Measurements from ENCODE around the gene PCCA.
"Not testable (repeated sequence)": the region's sequence is repeated elsewhere in the genome, so short reads cannot be mapped to it uniquely, and the experiment has no call there.

Gene PCCA

DNA sequence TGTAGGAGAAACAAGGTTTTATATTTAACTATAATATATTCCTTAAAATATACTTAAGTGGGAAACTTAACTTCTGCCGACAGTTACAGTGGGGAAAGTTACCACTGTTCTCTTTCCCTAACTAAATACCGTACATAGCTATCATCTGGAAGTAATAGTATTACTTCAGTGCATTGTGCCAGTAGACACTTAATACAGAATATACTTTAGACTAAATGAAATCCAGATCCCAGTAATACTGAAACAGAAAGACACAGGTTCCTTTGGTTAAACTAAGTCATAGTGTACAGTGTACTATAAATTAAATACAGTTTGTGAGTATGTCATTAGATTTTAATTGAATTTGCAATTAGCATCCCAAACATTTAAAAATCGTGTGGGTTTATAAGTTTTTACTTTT, 107.5 kb downstream of the PCCA start:
- DNase-seq (ENCODE audit: low spot score): no peak

DNA sequence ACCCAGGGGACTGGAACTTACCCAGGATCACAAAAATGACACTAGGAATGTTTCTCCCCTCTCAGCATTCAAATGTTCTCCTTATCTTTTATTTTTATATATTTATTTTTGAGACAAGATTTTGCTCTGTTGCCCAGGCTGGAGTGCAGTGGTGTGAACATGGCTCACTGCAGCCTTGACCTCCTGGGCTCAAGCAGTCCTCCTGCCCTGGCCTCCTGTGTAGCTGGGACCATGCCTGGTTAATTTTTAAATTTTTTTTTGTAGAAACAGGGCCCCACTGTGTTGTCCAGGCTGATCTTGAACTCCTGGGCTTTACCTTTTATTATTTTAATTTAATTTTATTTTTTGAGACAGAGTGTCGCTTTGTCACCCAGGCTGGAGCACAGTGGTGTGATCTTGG, 108.2 kb downstream of the PCCA start:
- DNase-seq (ENCODE audit: low spot score): no peak

DNA sequence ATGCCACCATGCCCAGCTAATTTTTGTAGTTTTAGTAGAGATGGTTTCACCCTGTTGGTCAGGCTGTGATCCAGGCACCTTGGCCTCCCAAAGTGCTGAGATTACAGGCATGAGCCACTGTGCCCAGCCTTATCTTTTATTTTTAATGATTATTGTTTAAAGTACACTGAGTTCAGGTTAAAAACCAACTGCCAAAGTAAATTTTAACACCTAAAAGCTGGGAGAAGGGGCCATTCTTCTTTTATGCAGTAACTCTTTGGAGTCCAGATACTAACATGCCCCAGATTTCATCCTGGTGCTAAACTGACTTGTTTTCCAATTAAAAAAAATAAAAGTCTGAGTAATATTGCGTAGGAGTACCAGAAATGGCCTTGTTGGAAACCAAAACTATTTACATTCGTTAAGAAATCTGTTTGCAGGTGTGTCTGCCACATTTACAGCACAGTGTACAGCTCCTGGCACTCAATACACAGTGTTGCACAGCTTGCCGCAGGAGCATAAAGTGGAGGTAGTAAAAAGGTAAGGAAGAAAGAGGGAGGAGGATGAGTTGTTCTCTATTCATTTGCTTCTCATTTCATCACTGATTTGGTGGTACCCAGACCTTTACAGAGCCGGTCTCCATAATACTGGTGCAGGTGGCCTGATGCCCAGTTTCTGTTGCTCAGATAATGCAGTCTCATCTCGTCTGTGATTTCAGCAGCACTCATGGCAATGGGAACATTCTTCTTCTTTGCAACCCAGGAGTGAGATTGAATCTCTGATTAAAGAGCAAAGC, 108.9 kb downstream of the PCCA start:
- no peak for DNase-seq (ENCODE audit: low spot score)

DNA sequence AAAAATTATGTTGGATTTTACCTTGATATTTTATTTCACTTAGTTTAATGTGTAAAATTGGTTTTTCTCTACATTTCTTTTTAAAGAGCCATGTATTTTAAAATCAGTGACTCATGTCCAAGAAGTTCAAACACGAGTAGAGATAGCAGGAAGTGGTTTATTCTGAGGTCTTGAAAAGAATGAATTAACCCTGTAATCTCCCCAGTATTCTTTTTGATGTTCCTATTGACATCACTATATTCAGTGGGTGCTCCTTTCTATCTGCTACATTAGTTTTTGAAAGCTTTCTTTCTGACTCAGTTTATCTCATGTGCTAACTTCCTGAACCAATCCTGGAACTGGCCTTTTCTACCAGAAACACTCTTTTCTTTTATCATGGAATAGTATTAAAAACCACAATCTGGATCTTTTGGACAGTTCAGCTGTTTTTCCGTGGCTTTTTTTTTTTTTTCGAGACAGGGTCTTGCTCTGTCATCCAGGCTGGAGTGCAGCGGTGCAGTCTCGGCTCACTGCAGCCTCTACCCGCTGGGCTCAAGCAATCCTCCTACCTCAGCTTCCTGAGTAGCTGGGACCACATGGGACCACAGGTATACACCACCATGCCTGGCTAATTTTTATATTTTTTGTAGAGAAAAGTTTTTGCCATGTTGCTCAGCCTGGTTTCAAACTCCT, 114.9 kb downstream of the PCCA start:
- DNase-seq (ENCODE audit: low spot score): no peak

DNA sequence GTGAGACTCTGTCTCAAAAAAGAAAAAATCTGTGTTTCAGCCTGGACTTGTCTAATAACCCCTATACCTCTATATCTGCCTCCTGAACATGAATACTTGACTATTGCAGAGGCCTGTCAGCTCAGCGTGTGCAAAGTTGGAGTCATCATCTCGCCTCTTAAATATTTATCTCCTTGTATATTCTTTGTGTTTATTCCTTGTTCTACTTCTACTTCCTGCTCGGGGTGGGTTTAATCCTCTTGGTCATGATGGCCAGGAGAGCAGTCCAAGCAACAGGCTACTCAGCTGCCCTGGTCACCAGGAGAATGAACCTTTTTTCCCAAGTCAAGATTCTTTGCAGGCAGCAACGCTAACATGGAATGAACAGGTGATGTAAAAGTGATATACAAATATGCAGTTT, 119.1 kb downstream of the PCCA start:
- DNase-seq (ENCODE audit: low spot score): no peak

DNA sequence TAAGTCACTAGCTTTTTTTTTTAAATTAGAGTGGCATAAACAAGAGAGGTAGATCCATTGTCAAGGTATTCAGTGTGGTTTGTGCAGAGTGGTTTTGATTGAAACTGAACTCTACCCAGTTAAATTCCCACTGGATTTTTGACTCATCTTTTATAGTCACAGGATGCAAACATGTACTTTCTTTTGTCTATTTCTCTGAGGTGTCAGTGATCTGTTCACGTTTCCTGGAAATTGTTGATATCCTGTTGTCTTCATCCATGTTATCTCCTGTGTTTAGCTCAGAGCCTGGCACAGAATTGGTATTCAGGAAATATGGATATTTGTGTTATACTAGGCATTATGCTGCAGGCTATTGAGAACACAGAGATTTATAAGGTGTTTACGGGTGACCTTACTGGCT, 119.7 kb downstream of the PCCA start:
- DNase-seq (ENCODE audit: low spot score): no peak

DNA sequence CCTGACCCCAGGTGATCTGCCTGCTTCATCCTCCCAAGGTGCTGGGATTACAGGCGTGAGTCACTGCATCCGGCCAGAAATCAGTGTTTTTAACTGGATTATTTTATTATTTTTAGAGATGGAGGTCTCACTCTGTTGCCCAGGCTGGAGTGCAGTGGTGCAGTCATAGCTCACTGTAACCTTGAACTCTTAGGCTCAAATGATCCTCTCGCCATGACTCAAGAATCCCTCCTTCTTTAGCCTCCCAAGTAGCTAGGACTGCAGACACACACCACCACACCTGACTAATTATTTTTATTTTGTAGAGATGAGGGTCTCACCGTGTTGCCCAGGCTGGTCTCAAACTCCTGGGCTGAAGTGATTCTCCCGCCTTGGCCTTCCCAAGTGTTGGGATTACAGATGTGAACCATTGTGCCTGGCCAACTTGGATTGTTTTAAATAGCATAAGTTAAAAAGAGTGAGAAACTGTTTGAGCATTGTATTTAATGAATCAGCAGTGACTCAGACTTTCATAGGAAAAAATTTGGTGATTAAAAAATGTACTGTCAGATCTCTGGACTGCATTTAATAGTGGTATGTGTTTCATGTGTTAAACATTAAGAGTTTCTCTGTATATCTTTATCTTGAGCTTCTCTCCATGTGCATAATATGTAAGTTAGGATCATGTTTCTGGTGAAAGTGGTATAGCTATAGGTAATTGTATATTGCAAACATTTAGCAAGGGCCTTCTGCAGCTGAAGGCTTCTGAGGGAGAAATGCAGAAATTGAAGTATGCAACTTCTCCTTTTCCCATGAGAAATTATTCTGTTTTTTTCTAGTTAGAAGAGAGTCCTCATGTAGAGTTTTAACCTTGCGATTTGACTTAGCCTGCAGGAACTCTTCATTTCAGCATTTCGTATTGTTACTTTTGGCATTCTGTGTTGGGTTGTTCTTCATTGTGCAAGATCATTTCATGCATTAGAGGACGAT, 121.2 kb downstream of the PCCA start:
- DNase-seq (ENCODE audit: low spot score): peak; percentile 43

DNA sequence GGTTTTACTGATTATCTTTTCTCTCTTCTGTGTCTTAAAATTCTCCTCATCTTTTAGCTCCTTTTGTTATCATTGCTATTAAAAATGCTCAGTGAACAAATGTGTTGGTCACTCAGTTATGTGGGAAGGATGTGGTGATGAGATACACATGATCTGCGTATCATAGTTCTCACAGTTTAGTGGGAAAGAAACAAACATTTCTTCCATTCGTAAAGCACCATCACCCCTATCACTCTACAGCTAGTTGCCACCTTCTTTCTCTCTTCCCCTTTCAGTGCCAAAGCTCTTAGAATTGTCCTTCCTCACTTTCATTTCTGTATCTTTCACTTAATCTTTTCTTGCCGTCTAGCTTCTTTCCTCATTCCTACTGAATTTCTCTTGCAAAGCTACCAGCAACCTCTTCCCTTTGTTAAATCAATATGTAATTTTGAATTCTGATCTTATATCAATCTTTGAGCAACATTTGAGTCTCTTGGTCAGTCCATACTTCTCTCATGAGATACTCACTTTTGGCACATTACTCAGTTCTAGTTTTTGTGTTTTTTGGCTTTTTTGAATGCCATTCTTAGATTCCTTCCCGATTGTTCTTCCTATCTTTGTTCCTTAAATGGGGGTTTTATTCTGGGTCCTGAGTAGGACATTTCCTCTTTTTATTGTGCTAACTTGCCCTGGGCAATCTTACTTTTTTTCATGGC, 122.3 kb downstream of the PCCA start:
- no peak for DNase-seq (ENCODE audit: low spot score)

DNA sequence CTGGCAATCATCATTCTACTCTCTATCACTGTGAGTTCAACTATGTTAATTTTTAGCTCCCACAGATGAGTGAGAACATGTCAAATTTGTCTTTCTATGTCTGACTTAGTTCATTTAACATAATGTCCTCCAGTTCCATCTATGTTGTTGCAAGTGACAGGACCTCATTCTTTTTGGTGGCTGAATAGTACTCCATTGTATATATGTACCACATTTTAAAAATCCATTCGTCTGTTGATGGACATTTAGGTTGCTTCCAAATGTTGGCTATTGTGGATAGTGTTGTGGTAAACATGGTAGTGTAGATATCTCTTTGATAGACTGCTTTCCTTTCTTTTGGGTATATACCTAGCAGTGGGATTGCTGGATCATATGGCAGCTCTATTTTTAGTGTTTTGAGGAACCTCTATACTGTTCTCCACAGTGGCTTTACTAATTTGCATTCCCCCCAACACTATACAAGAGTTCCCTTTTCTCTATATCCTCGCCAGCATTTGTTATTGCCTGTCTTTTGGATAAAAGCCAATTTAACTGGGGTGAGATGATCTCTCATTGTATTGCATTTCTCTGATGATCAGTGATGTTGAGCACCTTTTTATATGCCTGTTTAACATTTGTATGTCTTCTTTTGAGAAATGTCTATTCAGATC, 124.1 kb downstream of the PCCA start:
- DNase-seq (ENCODE audit: low spot score): no peak

DNA sequence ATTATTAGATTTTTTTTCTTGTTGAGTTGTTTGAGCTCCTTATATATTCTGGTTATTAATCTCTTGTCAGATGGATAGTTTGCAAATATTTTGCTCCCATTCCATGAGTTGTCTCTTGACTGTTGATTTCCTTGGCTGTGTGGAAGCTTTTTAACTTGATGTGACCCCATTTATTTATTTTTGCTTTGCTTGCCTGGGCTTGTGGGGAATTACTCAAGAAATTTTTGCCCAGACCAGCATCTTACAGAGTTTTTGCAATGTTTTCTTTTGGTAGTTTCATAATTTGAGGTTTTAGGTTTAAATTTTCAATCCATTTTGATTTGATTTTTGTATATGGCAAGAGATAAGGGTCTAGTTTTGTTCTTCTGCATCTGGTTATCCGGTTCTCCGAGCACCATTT, 124.7 kb downstream of the PCCA start:
- no peak for DNase-seq (ENCODE audit: low spot score)

DNA sequence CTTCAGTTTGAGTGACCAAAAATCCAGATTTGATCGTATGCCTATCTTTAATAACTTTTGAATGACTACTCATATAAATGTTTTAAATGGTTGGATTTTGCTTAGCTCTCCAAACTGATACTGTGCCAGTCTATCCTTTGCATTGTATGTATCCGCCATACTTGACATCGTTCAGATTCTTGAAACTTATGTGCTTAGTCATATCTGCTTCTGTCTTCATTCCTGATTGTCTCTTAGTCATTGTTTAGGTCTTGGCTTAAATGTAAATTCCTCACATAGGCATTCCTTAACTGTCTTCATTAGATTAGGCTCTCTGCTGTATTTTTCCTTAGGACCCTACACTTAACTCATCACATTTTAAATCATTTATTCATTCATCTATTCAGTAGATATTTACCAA, 126.0 kb downstream of the PCCA start:
- DNase-seq (ENCODE audit: low spot score): no peak

DNA sequence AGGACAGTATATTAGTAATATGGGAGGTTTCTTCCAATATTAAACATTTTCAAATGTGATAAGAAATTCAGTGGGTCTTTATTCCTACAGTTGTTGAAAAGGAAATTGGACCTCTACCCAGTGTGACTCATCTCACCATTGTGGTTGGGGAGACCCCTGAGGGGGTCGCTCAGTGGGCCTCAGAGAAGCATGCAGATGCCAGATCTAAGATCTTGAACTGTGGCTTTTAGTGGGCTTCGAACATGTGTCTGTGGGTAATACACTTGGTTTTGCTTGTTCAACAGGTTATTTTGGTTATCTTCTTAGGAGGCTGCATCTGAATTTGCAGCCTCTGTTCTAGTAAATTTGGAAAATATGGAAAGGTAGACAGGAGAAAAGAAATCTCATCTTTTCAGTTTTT, 132.3 kb downstream of the PCCA start:
- no peak for DNase-seq (ENCODE audit: low spot score)

DNA sequence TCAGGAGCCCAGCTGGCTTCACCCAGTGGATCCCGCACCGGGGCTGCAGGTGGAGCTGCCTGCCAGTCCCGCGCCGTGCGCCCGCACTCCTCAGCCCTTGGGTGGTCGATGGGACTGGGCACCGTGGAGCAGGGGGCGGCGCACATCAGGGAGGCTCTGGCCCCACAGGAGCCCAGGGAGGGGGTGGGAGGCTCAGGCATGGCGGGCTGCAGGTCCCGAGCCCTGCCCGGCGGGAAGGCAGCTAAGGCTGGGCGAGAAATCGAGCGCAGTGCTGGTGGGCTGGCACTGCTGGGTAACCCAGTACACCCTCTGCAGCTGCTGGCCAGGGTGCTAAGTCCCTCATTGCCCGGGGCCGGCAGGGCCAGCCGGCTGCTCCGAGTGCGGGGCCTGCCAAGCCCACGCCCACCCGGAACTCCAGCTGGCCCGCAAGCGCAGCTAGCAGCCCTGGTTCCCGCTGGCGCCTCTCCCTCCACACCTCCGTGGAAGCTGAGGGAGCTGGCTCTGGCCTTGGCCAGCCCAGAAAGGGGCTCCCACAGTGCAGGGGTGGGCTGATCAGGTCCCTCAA, 135.2 kb downstream of the PCCA start:
- not testable (repeated sequence) for DNase-seq (ENCODE audit: low spot score)

DNA sequence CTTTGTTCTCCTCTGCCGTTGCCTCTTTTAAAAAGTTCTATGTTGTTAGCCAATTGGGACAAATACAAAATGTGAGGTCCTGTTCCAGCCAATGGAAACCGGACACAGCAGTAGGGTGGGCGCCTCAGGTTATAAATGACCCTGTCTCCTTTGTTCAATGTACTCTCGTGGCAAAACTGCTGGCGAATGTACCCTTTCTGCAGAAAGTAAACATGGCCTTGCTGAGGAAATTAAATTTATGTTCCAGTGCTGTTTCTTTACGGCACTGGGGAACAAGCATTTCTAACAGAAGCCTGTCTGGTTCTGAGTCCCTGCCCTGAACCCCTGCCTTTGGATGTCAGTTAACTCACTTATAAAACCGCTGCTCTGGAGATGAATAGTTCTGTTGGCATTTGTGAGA, 140.7 kb downstream of the PCCA start:
- no peak for DNase-seq (ENCODE audit: low spot score)

DNA sequence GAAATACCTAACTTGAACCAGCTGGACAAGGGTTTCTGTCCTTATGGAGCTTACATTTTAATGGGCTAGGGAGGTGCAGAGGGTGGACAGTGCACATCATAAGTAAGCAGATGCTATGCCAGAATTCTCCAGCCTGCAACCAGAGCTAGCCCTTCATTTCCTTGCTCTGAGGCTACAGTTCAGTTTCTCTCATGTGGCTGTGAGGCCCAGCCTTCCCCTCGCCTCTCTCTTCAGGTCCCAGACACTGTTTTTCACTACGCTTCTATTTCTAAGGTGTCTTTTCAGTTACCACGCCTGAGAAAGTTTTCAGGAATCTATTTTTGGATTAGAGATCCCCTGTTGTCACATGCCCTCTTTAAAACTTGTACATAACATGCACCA, 141.9 kb downstream of the PCCA start:
- DNase-seq (ENCODE audit: low spot score): no peak

DNA sequence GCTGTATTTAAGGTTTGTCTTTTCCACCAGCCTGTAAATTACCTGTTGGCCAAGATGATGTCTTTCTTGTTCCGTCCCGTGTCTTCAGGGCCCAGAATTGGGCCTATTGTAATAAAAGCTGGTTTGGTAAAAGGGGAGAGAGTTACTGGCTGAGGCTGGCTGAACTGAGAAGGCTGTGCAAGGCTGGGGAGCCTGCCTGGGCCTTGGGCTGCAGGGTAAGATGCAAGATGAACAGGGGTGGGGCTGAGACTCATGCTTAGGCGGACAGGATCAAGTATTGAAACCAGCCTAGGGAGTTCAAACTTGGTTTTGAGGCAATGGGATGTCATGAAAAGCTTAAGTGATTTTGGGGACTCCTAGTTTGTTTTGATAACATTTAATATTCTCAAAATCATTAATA, 142.3 kb downstream of the PCCA start:
- no peak for DNase-seq (ENCODE audit: low spot score)

DNA sequence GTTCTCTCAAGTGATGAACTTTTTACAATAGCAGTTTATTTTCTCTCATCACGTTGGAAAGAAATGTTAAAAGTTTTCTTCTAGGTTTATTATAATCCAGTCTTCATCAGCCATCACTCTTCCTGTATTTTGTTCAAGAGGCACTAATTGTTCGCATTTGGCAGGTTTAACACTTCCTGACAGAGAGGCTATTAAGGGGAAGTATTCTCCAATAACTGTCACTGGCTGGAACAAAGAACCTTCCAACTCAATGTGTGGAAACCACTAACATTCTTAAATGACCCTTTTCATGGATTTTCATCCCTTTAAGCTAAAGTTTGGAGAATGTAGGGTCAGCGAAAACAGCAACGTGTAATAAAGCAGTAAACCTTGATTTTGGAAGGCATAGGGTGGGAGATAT, 145.1 kb downstream of the PCCA start:
- DNase-seq (ENCODE audit: low spot score): no peak

DNA sequence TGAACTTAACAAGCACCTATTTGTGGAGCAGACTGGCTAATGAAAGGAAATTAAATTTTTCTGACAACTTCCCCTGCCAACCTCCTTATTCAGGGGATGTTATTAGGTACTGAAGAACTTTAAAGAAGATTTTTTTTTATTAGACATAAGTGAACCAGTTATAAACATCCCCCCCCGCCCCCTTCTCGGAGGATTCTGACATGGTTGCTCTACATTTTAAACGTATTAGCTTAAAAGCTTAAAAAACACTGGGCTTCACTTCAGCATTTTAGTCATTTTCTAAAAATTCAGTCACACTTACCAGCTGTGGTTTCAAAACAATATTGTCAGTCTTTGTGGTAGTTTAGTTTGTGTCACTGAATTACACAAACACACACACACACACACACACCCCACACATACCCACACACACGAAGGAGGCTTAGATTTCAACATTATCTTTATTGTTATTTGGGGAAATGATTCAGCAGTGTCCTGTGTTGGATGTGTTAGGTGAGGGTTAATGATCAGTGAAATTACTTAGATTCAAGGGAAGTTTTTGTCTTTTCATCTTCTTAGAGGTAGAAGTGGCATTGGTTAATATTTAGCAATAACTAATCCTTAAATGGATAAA, 145.7 kb downstream of the PCCA start:
- DNase-seq (ENCODE audit: low spot score): no peak

DNA sequence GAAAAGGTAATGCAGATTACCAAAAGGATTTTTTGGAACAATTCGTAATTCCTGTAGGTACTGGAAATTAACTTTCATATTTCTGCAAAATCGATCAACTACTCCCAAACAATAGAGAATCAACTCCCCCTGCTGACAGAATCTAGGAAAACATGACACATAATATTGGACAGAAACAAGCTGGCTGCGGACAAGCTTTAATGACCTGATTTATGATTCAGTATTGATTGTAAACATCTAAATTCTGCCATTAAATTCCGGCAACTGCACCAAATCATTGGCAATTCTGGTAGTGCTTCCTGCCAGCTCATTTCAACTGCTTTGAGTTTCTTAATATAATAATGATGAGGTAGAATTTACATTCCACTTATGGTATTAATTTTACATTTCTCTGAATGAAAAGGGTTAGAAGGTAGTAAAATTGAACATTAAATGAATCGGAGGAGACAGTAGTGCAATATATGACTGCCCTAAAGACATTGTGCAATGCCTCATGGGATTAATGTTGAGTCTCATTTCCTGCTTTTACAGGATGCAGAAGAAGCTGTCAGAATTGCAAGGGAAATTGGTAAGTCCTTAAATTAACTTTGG, 146.5 kb downstream of the PCCA start:
- peak; percentile 76 for DNase-seq (ENCODE audit: low spot score)

DNA sequence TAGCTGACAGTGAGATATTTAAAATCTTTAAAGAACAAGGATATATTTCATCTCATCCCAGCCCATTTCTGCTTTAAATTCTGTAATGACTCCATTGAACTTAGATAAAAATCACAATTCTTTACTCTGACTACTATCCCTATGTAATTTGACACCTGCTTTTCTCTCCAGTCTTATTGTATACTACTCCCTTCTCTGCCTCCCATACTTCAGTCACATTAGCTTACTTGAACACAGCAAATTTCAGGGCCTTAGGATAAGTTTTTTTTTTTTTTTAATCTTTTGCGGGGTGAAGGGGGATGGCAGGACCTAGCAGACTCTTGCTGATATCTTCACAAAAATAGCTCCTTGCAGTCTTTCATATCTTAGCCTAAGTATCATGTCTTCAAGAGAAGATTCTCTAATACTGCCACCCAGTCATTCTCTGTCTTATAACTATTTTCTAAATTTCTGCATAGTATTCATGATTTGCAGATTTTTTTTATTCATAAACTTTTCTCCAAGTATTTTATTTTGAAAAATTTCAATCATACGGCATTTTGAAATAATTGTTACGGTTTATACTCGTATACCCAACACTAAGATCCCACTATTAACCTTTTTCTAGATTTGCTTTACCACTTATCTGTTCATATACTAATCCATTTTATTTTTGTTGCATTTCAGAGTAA, 151.4 kb downstream of the PCCA start:
- DNase-seq (ENCODE audit: low spot score): no peak
